SK-N-MC (cell line): Measurements from ENCODE around the gene ZNF142.
A peak's percentile ranks its signal among the peaks of the same experiment; 100 is the strongest.

ENCODE experiments used
- DNase-seq: peaks from one replicate; pipeline ENCODE4 v3.0.0-alpha.2; 2011; ENCODE audit warnings: low read depth, low spot score
- H3K27ac ChIP-seq: fragments of 200-600 bp; sonication (generic); 2 replicates; pipeline ENCODE4 v1.5.1; 2016; ENCODE audit warnings: mixed run types
- H3K36me3 ChIP-seq: fragments of 200-600 bp; sonication (generic); 2 replicates; pipeline ENCODE4 v1.6.1; 2017; ENCODE audit warnings: antibody characterized with exemption, low read length, mixed read lengths; ENCODE audit not compliant: insufficient read depth
- H3K4me3 ChIP-seq: fragments of 200-600 bp; sonication (generic); 2 replicates; pipeline ENCODE4 v1.5.1; 2016
- H3K9ac ChIP-seq: fragments of 200-600 bp; sonication (generic); 2 replicates; pipeline ENCODE4 v1.8.0; 2017; ENCODE audit warnings: mixed run types, mixed read lengths; ENCODE audit not compliant: insufficient read length
- H3K9me3 ChIP-seq: fragments of 200-600 bp; sonication (generic); 2 replicates; pipeline ENCODE4 v1.6.1; 2017; ENCODE audit warnings: low read depth, mild to moderate bottlenecking, antibody characterized with exemption, low read length, moderate library complexity, mixed read lengths
- EZH2 ChIP-seq: fragments of 200-600 bp; sonication (generic); IDR thresholded peaks from one replicate; pipeline ENCODE4 v1.6.1; 2017; ENCODE audit warnings: antibody characterized with exemption
- FOXP2 ChIP-seq: optimal IDR thresholded peaks from 2 replicates; pipeline ENCODE3; 2011; ENCODE audit warnings: mild to moderate bottlenecking, moderate library complexity; ENCODE audit not compliant: insufficient read depth; ENCODE audit errors: extremely low read length, control extremely low read depth
- POLR2AphosphoS5 ChIP-seq: IDR thresholded peaks from 2 replicates; pipeline ENCODE4 v1.6.1; 2012; ENCODE audit warnings: mild to moderate bottlenecking, low read depth, low read length, borderline replicate concordance

The ZNF142 gene

DNA sequence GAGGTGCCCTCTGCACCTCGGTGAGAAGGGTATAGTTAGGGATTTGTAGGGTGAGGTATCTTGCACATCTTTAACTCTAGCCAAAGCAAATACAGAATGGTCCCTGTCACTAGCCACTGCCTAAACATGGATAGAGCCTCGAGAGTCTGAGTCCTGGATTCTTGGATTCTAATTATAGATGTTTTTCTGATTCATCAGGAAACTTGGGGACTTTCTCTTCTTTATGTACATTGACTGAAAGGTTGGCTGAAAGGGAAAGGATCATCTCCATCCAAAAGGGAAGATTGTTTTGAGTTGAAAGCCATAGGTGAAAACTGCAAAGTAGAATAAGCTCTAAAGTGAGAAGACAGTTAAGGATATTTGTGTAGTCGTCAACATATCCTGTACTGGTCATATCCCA lies 20.6 kb upstream of the ZNF142 start:
- DNase-seq = no peak
- no peak overlapping the region for H3K4me3 ChIP-seq
- no peaks in the 10 kb centered on the region for H3K36me3 ChIP-seq
- no peak overlapping the region for H3K27ac ChIP-seq
- no peaks in the 10 kb centered on the region for H3K9me3 ChIP-seq
- no peak overlapping the region for H3K9ac ChIP-seq
- TF ChIP-seq POLR2AphosphoS5 (no peak), EZH2 (no peak), FOXP2 (no peak)

DNA sequence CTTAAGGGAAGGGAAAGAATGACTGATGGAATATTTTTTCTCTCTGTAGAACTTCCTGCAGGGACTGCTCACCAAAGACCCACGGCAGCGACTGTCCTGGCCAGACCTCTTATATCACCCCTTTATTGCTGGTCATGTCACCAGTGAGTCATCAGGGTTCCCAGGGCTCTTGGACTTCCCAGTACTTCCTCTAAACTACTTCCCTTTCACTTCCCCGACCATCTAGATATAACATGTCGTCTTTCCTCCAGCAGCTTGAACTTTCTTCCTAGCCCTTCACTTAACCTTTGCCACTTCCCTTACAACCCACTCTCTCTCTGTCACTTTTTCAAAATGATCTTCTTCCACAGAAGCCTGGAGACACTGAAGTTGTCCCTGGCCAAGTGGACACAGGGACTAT lies 19.7 kb upstream of the ZNF142 start:
- Histone ChIP-seq H3K36me3 (no peaks in the 10 kb centered on the region), H3K9me3 (no peaks in the 10 kb centered on the region), H3K4me3 (no peak overlapping the region), H3K27ac (no peak overlapping the region), H3K9ac (no peak overlapping the region)
- no peak for DNase-seq
- no peak for TF ChIP-seq POLR2AphosphoS5
- TF ChIP-seq EZH2 = no peak
- no peak for TF ChIP-seq FOXP2

DNA sequence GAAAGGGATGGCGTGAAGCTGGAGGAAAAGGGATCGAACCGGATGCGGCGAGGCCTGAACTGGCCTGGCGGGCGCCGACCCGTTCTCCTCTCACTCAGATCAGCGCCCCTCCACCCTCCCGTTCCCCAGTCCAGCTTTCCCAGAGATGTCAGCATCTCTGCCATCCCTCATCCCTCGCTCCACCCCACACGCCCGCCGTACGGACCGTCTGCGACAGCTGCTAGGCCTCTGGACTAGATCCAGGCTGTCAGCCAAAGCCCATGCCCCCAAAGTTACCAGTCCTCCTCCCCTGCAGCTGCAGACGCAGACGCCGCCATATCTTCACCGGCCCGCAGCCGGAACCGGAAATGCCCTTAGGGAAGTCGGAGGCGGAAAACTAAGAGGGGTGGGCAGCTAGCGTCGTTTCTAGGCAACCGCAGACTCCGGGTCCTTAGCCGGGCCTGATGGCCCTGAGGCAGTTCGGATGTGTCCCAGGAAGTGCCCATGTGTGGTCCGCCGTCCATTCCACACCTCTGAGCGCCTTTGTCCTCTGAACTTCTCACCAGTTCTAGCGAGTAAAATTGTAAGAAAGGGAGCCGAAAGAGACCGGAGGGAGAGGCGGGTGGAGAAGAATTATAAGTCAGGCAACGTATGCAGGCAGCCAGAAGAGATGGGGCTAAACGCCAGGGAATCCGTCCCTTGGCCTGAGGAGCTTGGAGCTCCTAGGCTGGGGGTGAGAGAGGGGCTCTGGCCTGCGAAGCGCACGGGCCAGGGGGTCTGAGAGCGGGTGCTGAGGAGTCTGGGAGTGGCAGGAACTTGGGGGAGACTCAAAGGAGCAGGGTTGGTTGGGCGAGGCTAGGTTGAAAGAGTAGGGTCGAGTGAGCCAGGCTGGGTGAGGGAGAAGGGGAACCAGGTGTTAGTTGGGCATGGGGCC lies 12.5 kb upstream of the ZNF142 start, which contains the start of the genes RNF25 and STK36:
TSS of gene RNF25 (minus strand) at position 349 of the 913 bp plus-strand sequence. CDS start at position 317, 32 bp downstream.
TSS of gene STK36 (plus strand) at position 433 of the 913 bp plus-strand sequence. CDS start 744 bp downstream, outside the sequence.
- peak within 1 kb of the TSS; percentile 95 for H3K4me3 ChIP-seq
- H3K9me3 ChIP-seq = no peaks in the 10 kb centered on the region
- peak; percentile 18 for DNase-seq
- TF ChIP-seq POLR2AphosphoS5 = peak; percentile 95
- no peak for TF ChIP-seq FOXP2
- no peak for TF ChIP-seq EZH2
- peaks cover 9% of the 10 kb centered on the region; the same call in 1 of the 2 replicates for H3K36me3 ChIP-seq
- H3K9ac ChIP-seq = peak within 1 kb of the TSS; percentile 74
- peak within 1 kb of the TSS; percentile 44; the same call in 1 of the 2 replicates for H3K27ac ChIP-seq

DNA sequence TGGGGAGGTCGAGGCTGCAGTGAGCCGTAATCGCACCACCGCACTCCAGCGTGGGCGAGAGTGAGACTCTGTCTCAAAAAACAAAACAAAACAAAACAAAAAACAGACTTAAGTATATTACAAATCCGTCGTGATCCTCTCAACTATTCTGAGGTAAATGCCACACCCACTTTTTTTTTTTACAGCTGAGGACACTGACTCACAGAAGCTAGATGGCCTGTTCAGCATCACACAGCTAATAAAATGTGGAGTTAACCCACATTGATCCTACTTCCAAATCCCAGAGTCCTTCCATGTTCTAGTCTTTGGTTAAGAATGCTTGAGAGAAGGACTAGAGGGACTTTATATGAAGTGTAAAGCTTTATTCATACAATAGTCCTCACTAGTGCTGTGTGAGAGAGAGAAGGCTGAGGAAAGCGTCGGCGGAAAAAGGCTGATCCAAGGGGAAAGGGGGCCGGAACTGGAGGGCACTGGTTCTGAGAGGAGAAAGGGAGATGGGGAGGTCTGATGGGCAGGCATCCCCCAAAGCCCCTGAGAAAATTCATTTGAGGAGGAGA lies 11.8 kb upstream of the ZNF142 start:
- Histone ChIP-seq H3K36me3 (peaks cover 14% of the 10 kb centered on the region), H3K4me3 (peak overlapping the region; percentile 95), H3K9ac (peak overlapping the region; percentile 74), H3K9me3 (no peaks in the 10 kb centered on the region), H3K27ac (no peak overlapping the region)
- no peak for TF ChIP-seq FOXP2
- no peak for TF ChIP-seq EZH2
- no peak for TF ChIP-seq POLR2AphosphoS5
- no peak for DNase-seq

DNA sequence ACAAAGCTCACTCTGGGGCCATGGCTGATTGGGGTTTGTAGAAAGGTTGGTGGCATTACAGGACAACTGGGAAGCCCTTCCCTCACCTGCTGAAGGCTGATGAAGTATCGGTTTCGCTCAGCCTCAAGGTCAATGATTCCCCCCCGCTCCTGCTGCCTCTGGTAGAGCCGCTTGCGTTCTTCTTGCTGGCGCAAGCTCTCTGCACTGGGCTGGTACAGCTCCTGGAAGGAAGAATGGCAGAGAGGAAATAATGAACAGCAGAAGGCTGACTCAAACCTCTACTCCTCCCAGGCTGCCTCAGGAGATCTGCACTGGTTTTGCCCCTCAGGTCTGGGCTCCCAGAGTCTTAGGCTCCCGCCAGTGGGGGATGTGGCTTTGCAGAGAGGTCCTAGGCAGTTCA lies 5.2 kb upstream of the ZNF142 start:
- H3K36me3 ChIP-seq = peaks cover 60% of the 10 kb centered on the region
- H3K9me3 ChIP-seq = no peaks in the 10 kb centered on the region
- no peak overlapping the region for H3K4me3 ChIP-seq
- TF ChIP-seq POLR2AphosphoS5 = no peak
- no peak for TF ChIP-seq FOXP2
- no peak for TF ChIP-seq EZH2
- DNase-seq = no peak
- no peak overlapping the region for H3K9ac ChIP-seq
- no peak overlapping the region for H3K27ac ChIP-seq

DNA sequence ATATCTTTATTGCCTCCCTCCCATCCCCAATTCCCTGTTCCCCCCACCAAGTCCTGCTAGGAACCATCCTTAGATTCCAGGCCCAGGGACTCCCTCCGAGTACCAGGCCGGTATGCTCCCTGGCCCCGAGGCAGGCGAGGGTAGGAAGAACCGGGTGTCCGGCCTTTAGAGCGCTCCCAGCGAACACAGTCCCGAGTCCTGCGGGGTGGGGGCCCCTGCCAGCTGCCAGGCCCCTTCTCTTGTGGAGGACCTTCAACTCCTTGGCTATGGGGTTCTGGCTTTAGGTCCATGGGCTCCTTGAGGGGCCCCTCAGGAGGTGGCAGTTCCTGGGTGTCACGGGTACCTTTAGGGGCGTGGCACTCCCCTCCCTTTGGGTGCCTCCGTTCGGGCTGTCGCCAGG lies 4.5 kb upstream of the ZNF142 start:
- H3K27ac ChIP-seq = no peak overlapping the region
- TF ChIP-seq POLR2AphosphoS5 (no peak), FOXP2 (no peak), EZH2 (no peak)
- no peak overlapping the region for H3K9ac ChIP-seq
- H3K4me3 ChIP-seq = no peak overlapping the region
- no peaks in the 10 kb centered on the region for H3K9me3 ChIP-seq
- no peak for DNase-seq
- H3K36me3 ChIP-seq = peaks cover 60% of the 10 kb centered on the region

DNA sequence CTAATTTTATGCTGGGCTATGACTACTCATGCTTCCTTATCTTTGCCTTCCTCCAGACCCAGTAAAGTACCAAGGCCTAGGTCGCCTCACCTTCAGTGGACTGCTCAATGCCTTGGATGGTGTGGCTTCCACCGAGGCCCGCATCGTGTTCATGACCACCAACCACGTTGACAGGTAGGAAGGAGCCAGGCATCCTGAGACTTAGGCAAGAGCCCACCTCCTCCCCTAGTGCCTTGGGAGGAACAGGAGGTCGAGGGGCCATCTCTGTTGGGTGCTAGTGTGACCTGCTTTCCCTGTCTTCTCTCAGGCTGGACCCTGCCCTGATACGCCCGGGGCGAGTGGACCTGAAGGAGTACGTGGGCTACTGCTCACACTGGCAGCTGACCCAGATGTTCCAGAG lies 3.4 kb upstream of the ZNF142 start:
- Histone ChIP-seq H3K36me3 (peaks cover 58% of the 10 kb centered on the region), H3K27ac (no peak overlapping the region), H3K9ac (no peak overlapping the region), H3K4me3 (no peak overlapping the region), H3K9me3 (no peaks in the 10 kb centered on the region)
- DNase-seq = no peak
- TF ChIP-seq POLR2AphosphoS5 (no peak), FOXP2 (no peak), EZH2 (no peak)

DNA sequence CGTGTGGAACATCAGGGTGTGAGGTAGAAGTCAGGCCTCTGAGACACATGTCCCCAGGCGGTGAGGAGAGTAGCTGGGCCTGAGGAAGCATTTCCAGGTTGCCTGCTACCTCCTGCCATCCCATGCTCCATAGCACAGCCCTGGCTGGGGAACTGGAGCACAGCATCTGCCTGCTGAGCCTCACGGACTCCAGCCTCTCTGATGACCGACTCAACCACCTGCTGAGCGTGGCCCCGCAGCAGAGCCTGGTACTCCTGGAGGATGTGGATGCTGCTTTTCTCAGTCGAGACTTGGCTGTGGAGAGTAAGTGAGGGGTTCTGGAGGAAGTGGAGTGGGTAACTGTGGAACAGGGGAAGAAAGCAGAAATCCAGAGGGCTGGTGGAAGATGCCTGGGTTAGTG lies 3.0 kb upstream of the ZNF142 start:
- DNase-seq = no peak
- TF ChIP-seq EZH2 (no peak), POLR2AphosphoS5 (no peak), FOXP2 (no peak)
- H3K9ac ChIP-seq = no peak overlapping the region
- H3K27ac ChIP-seq = no peak overlapping the region
- H3K36me3 ChIP-seq = peaks cover 57% of the 10 kb centered on the region
- no peak overlapping the region for H3K4me3 ChIP-seq
- no peaks in the 10 kb centered on the region for H3K9me3 ChIP-seq
